ENCODE measurements around the gene LCLAT1.

DNA sequence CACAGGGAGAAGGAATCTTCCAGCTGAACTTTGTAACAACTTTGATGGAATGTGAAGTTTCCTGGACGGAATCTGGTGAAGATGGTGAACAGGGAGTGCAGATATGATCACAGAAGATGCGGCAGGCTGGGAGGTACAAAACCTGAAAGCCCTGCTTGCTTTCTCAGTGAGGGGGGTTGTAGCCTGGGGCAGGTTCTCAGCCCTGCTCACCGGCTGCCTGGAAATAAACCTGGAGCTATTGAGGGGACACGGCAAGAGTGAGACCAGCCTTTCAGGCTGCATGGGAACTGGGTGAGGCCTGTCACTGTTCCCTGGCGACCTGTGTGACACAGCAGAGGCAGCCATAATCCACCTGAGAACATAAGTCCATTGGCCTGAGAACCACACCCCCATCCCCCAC, 174.8 kb downstream of the LCLAT1 start:
- TF ChIP-seq, protein P1, sequence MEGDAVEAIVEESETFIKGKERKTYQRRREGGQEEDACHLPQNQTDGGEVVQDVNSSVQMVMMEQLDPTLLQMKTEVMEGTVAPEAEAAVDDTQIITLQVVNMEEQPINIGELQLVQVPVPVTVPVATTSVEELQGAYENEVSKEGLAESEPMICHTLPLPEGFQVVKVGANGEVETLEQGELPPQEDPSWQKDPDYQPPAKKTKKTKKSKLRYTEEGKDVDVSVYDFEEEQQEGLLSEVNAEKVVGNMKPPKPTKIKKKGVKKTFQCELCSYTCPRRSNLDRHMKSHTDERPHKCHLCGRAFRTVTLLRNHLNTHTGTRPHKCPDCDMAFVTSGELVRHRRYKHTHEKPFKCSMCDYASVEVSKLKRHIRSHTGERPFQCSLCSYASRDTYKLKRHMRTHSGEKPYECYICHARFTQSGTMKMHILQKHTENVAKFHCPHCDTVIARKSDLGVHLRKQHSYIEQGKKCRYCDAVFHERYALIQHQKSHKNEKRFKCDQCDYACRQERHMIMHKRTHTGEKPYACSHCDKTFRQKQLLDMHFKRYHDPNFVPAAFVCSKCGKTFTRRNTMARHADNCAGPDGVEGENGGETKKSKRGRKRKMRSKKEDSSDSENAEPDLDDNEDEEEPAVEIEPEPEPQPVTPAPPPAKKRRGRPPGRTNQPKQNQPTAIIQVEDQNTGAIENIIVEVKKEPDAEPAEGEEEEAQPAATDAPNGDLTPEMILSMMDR (conservative IDR thresholded peaks at IDR 0.05; ENCODE audit: low read length) = no peak
- TF ChIP-seq EZH2phosphoT487 (IDR thresholded peaks at IDR 0.05; ENCODE audit: borderline replicate concordance, low read depth, low read length) = no peak

Data from OCI-LY7 (cell line).